Measurements from ENCODE around the gene NFAM1.

The NFAM1 gene

GRCh38 chr22:42414565-42415303, 17.5 kb downstream of the NFAM1 start:
- FAIRE-seq: no peak

GRCh38 chr22:42414021-42414420, 18.2 kb downstream of the NFAM1 start:
- no peak for FAIRE-seq

- FAIRE-seq: no peak
Observed at GRCh38 chr22:42412744-42413333, 19.4 kb downstream of the NFAM1 start.

GRCh38 chr22:42410708-42411107, 21.5 kb downstream of the NFAM1 start:
- no peak for FAIRE-seq

- no peak for FAIRE-seq
Observed at GRCh38 chr22:42408810-42409529, 23.2 kb downstream of the NFAM1 start.

- no peak for FAIRE-seq
Observed at GRCh38 chr22:42408276-42408675, 23.9 kb downstream of the NFAM1 start.

- no peak for FAIRE-seq
Observed at GRCh38 chr22:42404266-42404665, 27.9 kb downstream of the NFAM1 start.

GRCh38 chr22:42401535-42402334, 30.5 kb downstream of the NFAM1 start:
- no peak for FAIRE-seq

GRCh38 chr22:42400811-42401534, 31.2 kb downstream of the NFAM1 start:
- no peak for FAIRE-seq

GRCh38 chr22:42399315-42400271, 32.6 kb downstream of the NFAM1 start:
- no peak for FAIRE-seq

- FAIRE-seq: no peak
Observed at GRCh38 chr22:42397332-42398249, 34.6 kb downstream of the NFAM1 start.

GRCh38 chr22:42396621-42397331, 35.4 kb downstream of the NFAM1 start:
- FAIRE-seq: no peak

- FAIRE-seq: no peak
Observed at GRCh38 chr22:42389143-42389542, 43.1 kb downstream of the NFAM1 start.

- FAIRE-seq: no peak
Observed at GRCh38 chr22:42388130-42388797, 43.9 kb downstream of the NFAM1 start.

- FAIRE-seq: no peak
Observed at GRCh38 chr22:42387631-42388030, 44.6 kb downstream of the NFAM1 start.

GRCh38 chr22:42385696-42386095, 46.5 kb downstream of the NFAM1 start:
- no peak for FAIRE-seq

- no peak for FAIRE-seq
Observed at GRCh38 chr22:42384506-42384905, 47.7 kb downstream of the NFAM1 start.

- FAIRE-seq: no peak
Observed at GRCh38 chr22:42383851-42384417, 48.3 kb downstream of the NFAM1 start.
